ENCODE measurements around the gene MEAF6.
"Not testable (repeated sequence)": the region's sequence is repeated elsewhere in the genome, so short reads cannot be mapped to it uniquely, and the experiment has no call there.

- TF ChIP-seq TAF1 (IDR thresholded peaks at IDR 0.05; ENCODE audit: borderline replicate concordance, low read depth, low read length); POLR2A (IDR thresholded peaks at IDR 0.05; ENCODE audit: low read depth, low read length): not testable (repeated sequence)
Measured at GRCh38 chr1:37502791-37503190, 11.8 kb downstream of the MEAF6 start.

Measured in GM12892 (cell line).